ENCODE measurements around the gene GNPDA1. TPM values are rescaled to one million over a fixed set of nuclear protein-coding genes. Genes with fewer than 3 reads are reported as not detected.

Gene GNPDA1
- total RNA-seq, 1 donor from 2014 or later, result 15.0 TPM

DNA sequence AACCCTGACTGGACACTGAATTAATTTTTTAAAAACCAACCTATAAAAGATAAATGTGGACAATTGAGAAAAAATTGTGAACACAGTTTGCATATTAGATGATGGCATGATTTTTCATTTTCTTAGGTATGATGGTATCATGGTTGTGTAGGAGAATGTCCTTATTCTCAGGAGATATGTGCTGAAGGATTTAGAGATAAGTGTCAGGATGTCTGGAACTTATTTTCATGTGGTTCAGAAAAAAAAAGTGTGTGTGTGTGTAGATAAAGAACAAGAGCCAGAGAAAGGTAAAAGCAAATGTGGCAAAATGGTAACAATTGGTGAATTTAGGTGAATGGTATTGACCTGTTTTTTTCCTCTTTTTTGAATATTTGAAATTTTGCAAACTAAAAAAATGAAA, 4.0 kb downstream of the GNPDA1 start:
- no peak overlapping the region for H3K4me3 Mint-ChIP-seq
- H3K9me3 Mint-ChIP-seq, result no peaks in the 10 kb centered on the region

DNA sequence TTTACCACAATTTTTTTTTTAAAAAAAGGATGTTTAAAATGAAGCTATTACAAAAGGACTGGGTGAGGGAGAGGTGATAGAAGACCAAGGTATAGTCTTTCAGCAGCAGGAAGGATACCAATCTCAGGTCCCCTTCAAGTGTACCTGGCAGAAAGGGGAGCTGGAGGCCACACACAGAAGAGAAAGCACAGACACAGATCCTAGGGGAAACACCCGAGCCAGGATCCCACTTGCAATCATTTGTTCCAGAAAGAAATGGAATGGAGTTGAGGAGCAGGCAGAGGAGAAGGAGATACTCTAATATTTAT, 5.6 kb downstream of the GNPDA1 start:
- H3K4me3 Mint-ChIP-seq, result no peak overlapping the region
- H3K4me1 Mint-ChIP-seq, result peaks cover 12% of the 10 kb centered on the region
- H3K9me3 Mint-ChIP-seq, result no peaks in the 10 kb centered on the region
- peaks cover 31% of the 10 kb centered on the region for H3K36me3 Mint-ChIP-seq (ENCODE audit: low read depth)
- intact Hi-C loops (cut with micrococcal nuclease), result no loop called here
- CTCF ChIA-PET, result interaction anchor here (0.6 kb wide), 1 partner anchor 14 kb away, joined by 3 read pairs; no protein-coding TSS in a partner anchor
- ATAC-seq (ENCODE audit: low read depth) (no peak), DNase-seq (no peak)
- no peak overlapping the region for H3K27ac Mint-ChIP-seq
- POLR2A ChIA-PET, result no interaction called here
- TF ChIP-seq, protein P1, sequence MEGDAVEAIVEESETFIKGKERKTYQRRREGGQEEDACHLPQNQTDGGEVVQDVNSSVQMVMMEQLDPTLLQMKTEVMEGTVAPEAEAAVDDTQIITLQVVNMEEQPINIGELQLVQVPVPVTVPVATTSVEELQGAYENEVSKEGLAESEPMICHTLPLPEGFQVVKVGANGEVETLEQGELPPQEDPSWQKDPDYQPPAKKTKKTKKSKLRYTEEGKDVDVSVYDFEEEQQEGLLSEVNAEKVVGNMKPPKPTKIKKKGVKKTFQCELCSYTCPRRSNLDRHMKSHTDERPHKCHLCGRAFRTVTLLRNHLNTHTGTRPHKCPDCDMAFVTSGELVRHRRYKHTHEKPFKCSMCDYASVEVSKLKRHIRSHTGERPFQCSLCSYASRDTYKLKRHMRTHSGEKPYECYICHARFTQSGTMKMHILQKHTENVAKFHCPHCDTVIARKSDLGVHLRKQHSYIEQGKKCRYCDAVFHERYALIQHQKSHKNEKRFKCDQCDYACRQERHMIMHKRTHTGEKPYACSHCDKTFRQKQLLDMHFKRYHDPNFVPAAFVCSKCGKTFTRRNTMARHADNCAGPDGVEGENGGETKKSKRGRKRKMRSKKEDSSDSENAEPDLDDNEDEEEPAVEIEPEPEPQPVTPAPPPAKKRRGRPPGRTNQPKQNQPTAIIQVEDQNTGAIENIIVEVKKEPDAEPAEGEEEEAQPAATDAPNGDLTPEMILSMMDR (IDR thresholded peaks at IDR 0.05), result no peak
- H3K27me3 Mint-ChIP-seq, result no peaks in the 10 kb centered on the region

More for the DNA sequence above, 4.0 kb downstream of the GNPDA1 start:
- DNase-seq (no peak), ATAC-seq (ENCODE audit: low read depth) (no peak)
- intact Hi-C loops (cut with micrococcal nuclease), result no loop called here
- H3K36me3 Mint-ChIP-seq (ENCODE audit: low read depth), result peaks cover 19% of the 10 kb centered on the region
- ChIA-PET POLR2A (no interaction called here), CTCF (no interaction called here)
- H3K4me1 Mint-ChIP-seq, result peaks cover 22% of the 10 kb centered on the region
- H3K27me3 Mint-ChIP-seq, result no peaks in the 10 kb centered on the region
- no peak overlapping the region for H3K27ac Mint-ChIP-seq
- TF ChIP-seq, protein P1 (IDR thresholded peaks at IDR 0.05), result no peak

DNA sequence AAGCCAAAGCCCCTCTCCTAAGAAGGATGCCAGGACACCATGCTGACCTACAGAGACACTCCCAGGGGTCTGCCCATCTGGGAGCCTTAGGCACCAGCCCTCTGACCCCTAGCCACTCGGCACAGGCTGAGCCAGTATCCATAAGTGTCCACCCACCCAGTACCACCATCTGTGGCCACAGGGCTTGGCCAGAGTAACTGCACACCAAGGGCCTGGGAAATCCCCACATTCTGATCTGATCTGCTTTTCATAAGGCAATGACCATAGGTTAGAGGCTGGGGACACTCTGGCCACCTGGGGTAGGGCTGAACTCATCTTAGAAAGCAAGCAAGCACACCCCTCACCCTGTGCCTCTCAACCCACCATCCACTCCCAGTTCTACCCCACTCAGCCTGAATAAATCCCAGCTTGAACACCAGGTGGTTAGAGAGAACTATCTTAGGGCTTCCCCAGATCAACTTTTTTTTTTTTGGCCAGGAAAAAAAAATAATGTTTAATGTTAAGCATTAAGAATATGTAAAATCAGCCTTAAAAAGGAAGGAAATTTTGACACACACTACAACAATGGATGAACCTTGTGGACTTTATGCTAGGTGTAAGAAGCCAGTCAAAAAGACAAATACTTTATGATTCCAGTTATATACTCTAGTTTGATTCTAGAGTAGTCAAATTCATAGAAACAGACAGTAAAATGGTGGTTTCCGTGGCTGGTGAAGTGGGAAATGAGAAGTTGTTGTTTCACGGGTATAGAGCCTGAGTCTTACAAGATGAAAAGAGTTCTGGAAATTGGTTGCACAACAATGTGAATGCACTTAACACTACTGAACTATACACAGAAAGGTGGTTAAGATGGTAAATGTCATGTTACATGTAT, 6.2 kb downstream of the GNPDA1 start:
- intact Hi-C loops (cut with micrococcal nuclease), result no loop called here
- Mint-ChIP-seq H3K36me3 (ENCODE audit: low read depth) (peaks cover 37% of the 10 kb centered on the region), H3K9me3 (no peaks in the 10 kb centered on the region), H3K27ac (peak overlapping the region; percentile 30), H3K4me3 (no peak overlapping the region), H3K4me1 (peaks cover 8% of the 10 kb centered on the region), H3K27me3 (no peaks in the 10 kb centered on the region)
- POLR2A ChIA-PET, result no interaction called here
- TF ChIP-seq, protein P1 (IDR thresholded peaks at IDR 0.05), result no peak
- CTCF ChIA-PET, result no interaction called here
- DNase-seq (no peak), ATAC-seq (ENCODE audit: low read depth) (no peak)

DNA sequence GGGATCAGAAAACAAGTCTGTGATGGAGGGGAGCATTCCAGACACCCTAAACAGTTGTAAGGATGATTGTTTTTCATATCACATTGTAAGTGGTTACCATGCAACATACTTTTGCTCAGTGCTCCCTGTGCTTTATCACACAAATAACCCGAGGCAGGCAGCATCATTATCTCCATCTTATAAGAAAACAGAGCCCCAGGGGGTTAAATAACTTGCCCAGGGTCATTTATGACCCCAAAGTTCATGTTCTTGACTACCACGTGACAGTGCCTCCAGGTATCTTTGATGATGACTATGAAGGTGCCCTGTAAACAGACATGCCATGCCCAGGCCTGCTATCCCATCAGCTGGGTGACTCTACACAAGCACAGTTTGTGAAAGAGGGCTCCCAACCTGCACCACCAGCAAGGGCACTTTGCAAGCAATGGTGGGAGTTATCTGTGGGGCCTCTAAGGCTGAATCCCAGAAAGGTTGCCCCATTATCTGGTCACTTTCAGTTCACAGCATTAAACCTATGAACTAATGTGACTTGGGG, 9.5 kb downstream of the GNPDA1 start:
- DNase-seq (no peak), ATAC-seq (ENCODE audit: low read depth) (no peak)
- ChIA-PET POLR2A (no interaction called here), CTCF (interaction anchor here (1.4 kb wide), 1 partner anchor 12 kb away, joined by 3 read pairs; no protein-coding TSS in a partner anchor)
- Mint-ChIP-seq H3K9me3 (no peaks in the 10 kb centered on the region), H3K4me1 (peaks cover 8% of the 10 kb centered on the region), H3K36me3 (ENCODE audit: low read depth) (peaks cover 46% of the 10 kb centered on the region), H3K4me3 (no peak overlapping the region), H3K27me3 (no peaks in the 10 kb centered on the region), H3K27ac (no peak overlapping the region)
- intact Hi-C loops (cut with micrococcal nuclease), result no loop called here
- TF ChIP-seq, protein P1 (IDR thresholded peaks at IDR 0.05), result no peak

DNA sequence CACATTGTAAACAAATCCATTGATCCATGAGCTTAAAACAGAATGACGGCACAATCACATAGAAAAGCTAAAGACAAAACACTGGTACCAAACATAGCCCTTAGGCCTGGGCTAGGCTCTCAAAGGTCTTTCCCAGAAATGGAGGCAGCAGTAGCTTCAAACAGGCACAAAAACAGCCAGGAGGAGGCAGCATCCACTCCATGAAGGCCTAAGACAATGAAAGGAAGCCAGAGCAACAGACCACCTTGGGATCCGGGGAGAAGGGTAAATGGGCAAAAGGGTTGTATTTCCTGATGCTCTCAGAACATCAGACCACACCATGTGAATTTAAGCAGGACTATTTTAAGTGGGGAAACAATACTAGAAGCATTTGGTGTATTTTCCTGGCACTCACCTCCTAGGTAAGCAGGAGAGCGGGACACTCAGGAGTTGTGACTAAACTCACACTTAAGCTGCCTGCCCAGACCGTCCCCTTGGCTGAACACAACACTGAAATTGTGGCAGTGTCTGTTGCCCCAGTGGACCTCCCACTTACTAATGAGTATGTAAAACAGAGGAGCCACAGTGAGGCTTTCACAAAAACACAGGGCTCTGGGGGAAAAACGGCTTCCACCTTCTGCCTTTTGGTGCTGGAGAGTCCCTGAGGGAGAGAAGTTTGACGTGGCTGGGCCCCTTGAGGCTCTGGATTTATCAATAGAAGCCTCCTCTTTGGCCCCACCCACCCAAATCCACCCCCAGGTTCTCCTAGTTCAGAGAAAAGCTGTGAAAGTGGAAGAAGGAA, 11.9 kb downstream of the GNPDA1 start:
- no peaks in the 10 kb centered on the region for H3K27me3 Mint-ChIP-seq
- TF ChIP-seq, protein P1 (IDR thresholded peaks at IDR 0.05), result no peak
- no peak overlapping the region for H3K27ac Mint-ChIP-seq
- intact Hi-C loops (cut with micrococcal nuclease), result no loop called here
- POLR2A ChIA-PET, result interaction anchor here (0.6 kb wide), 1 partner anchor 281 kb away, joined by 6 read pairs; no protein-coding TSS in a partner anchor
- no peaks in the 10 kb centered on the region for H3K4me1 Mint-ChIP-seq
- H3K36me3 Mint-ChIP-seq (ENCODE audit: low read depth), result peaks cover 52% of the 10 kb centered on the region
- H3K4me3 Mint-ChIP-seq, result no peak overlapping the region
- CTCF ChIA-PET, result interaction anchor here (0.6 to 1.7 kb wide), 2 partner anchors 142 to 275 kb away, joined by 4 to 7 read pairs; no protein-coding TSS in a partner anchor
- ATAC-seq (ENCODE audit: low read depth) (no peak), DNase-seq (no peak)
- no peaks in the 10 kb centered on the region for H3K9me3 Mint-ChIP-seq
